HepG2 (cell line): Measurements from ENCODE around the gene IL1RAPL1. TPM values are rescaled to one million over a fixed set of nuclear protein-coding genes. Genes with fewer than 3 reads are reported as not detected.

ENCODE experiments used
- ATAC-seq: fragments of 200-7000 bp; cut with Tn5 transposase; 3 replicates; pipeline ENCODE4 v1.9.1; 2020; ENCODE audit warnings: mild to moderate bottlenecking, moderate library complexity
- BruUV-seq: library from RNA; stranded (reverse); fragments of 400-500 nt; replicated peaks from 2 replicates; lab custom pipeline; 2021; lab: Mats Ljungman, UMichigan
- CTCF ChIA-PET: fragments of 300-600 bp; formaldehyde crosslinking; extraction: SDS; loops from one replicate; lab custom pipeline; 2021; ENCODE audit warnings: low total read pairs, inconsistent platforms, low intra/inter-chr PET ratio; lab: Yijun Ruan, JAX
- POLR2A ChIA-PET: fragments of 350-600 bp; sonication (Branson Sonifier 250); formaldehyde crosslinking; loops from one replicate; lab custom pipeline; 2020; ENCODE audit warnings: antibody characterized with exemption, inconsistent platforms; lab: Yijun Ruan, JAX
- DNase-seq: peaks from one replicate; pipeline ENCODE4 v3.0.0-alpha.2; 2015; ENCODE audit warnings: low spot score
- FAIRE-seq: peaks from 3 replicates; lab custom pipeline; 2011; peaks lifted over from hg19 to GRCh38; lab: Jason Lieb, UNC
- H2AFZ ChIP-seq: one replicate; pipeline ENCODE4 v1.6.1; 2011; ENCODE audit warnings: low read length, inconsistent platforms
- H3K27ac ChIP-seq: fragments of 300-600 bp; 3 replicates; pipeline ENCODE4 v1.8.0; 2011; ENCODE audit warnings: mixed run types, mild to moderate bottlenecking, mixed read lengths, low read length, inconsistent platforms; ENCODE audit not compliant: insufficient read depth; ENCODE audit errors: extremely low read length
- H3K27me3 ChIP-seq, 2 experiments: fragments of 200-600 bp in 1 of 2; 2 replicates in 1 of 2; 3 replicates in 1 of 2; pipeline versions ENCODE4 v1.6.0 to v1.8.0; 2011; ENCODE audit warnings: low read length in 2 of 2, mild to moderate bottlenecking in 2 of 2, moderate library complexity in 2 of 2, inconsistent platforms in 1 of 2; ENCODE audit not compliant: insufficient read depth in 2 of 2, control insufficient read depth in 1 of 2
- H3K36me3 ChIP-seq, 2 experiments: fragments of 200-600 bp in 1 of 2; replicated peaks in 1 of 2; 2 replicates in 1 of 2; 3 replicates in 1 of 2; pipeline versions ENCODE4 v1.5.1 to v1.8.0; 2011; ENCODE audit warnings: low read length in 2 of 2, inconsistent platforms in 1 of 2; ENCODE audit not compliant: insufficient read depth in 2 of 2, control insufficient read depth in 1 of 2
- H3K4me1 ChIP-seq: 2 replicates; pipeline ENCODE4 v1.5.1; 2012; ENCODE audit warnings: low read length, inconsistent platforms; ENCODE audit not compliant: insufficient read depth
- H3K4me2 ChIP-seq: 2 replicates; pipeline ENCODE4 v1.6.0; 2011; ENCODE audit warnings: low read depth, low read length, inconsistent platforms
- H3K4me3 ChIP-seq, 3 experiments: fragments of 200-600 bp in 1 of 3; sonication (generic), shearing (Covaris generic) in 1 of 3; replicated peaks in 1 of 3; 2 replicates each; pipeline ENCODE4 v1.5.1; 2011 to 2016; ENCODE audit warnings: low read length in 3 of 3, inconsistent platforms in 2 of 3, low read depth in 2 of 3, mild to moderate bottlenecking in 2 of 3, control low read depth in 1 of 3, mixed read lengths in 1 of 3; ENCODE audit not compliant: insufficient read depth in 1 of 3
- H3K79me2 ChIP-seq: one replicate; pipeline ENCODE4 v1.6.1; 2011; ENCODE audit warnings: low read length, inconsistent platforms; ENCODE audit not compliant: insufficient read depth
- H3K9ac ChIP-seq: 2 replicates; pipeline ENCODE4 v1.6.0; 2011; ENCODE audit warnings: mild to moderate bottlenecking, low read depth, low read length, inconsistent platforms; ENCODE audit not compliant: insufficient read depth
- H3K9me3 ChIP-seq: 2 replicates; pipeline ENCODE4 v1.5.1; 2012; ENCODE audit warnings: mild to moderate bottlenecking, low read length
- H4K20me1 ChIP-seq: 2 replicates; pipeline ENCODE4 v1.6.0; 2011; ENCODE audit warnings: inconsistent platforms, mild to moderate bottlenecking, low read length, moderate library complexity; ENCODE audit not compliant: insufficient read depth
- CCDC6 ChIP-seq: sonication (generic); formaldehyde crosslinking; IDR thresholded peaks from 2 replicates; pipeline ENCODE4 v1.8.1; 2022; ENCODE audit warnings: mild to moderate bottlenecking, missing genetic modification reagents, moderate library complexity
- CREM ChIP-seq, 2 experiments: sonication (generic) in 1 of 2; formaldehyde crosslinking in 1 of 2; IDR thresholded peaks; 2 replicates each; pipeline versions ENCODE4 v1.4.0 to v1.6.1; 2016 to 2020; ENCODE audit warnings: antibody characterized with exemption in 1 of 2, mild to moderate bottlenecking in 1 of 2, missing genetic modification reagents in 1 of 2
- DMAP1 ChIP-seq: IDR thresholded peaks from 2 replicates; pipeline ENCODE4 v1.6.1; 2016
- HMGA1 ChIP-seq: sonication (generic); formaldehyde crosslinking; conservative IDR thresholded peaks from 2 replicates; pipeline ENCODE4 v1.4.0; 2020; ENCODE audit warnings: missing genetic modification reagents
- KLF11 ChIP-seq: IDR thresholded peaks from 2 replicates; pipeline ENCODE4 v1.6.1; 2016; ENCODE audit warnings: missing compliant biosample characterization
- RAD51 ChIP-seq: fragments of 450-650 bp; IDR thresholded peaks from 2 replicates; pipeline ENCODE4 v1.6.1; 2016; ENCODE audit warnings: borderline replicate concordance
- RCOR2 ChIP-seq: IDR thresholded peaks from 2 replicates; pipeline ENCODE4 v1.6.1; 2016; ENCODE audit warnings: missing biosample characterization, missing genetic modification reagents
- SAFB2 ChIP-seq: sonication (generic); formaldehyde crosslinking; IDR thresholded peaks from 2 replicates; pipeline ENCODE4 v1.5.1; 2020; ENCODE audit warnings: missing genetic modification reagents, low read depth, mild to moderate bottlenecking, borderline replicate concordance
- TEAD3 ChIP-seq: optimal IDR thresholded peaks from 2 replicates; pipeline ENCODE3; 2016; ENCODE audit warnings: borderline replicate concordance
- ZMAT3 ChIP-seq: sonication (generic); formaldehyde crosslinking; conservative IDR thresholded peaks from 2 replicates; pipeline ENCODE4 v1.7.0; 2021; ENCODE audit warnings: missing genetic modification reagents
- ZNF101 ChIP-seq: sonication (generic); formaldehyde crosslinking; IDR thresholded peaks from 2 replicates; pipeline ENCODE4 v1.4.0; 2020; ENCODE audit warnings: mild to moderate bottlenecking, low read depth, missing genetic modification reagents, borderline replicate concordance
- ZNF274 ChIP-seq: sonication (generic); formaldehyde crosslinking; IDR thresholded peaks from 2 replicates; pipeline ENCODE4 v1.5.1; 2020; ENCODE audit warnings: mild to moderate bottlenecking, missing genetic modification reagents
- ZNF350 ChIP-seq: sonication (generic); formaldehyde crosslinking; IDR thresholded peaks from 2 replicates; pipeline ENCODE4 v1.4.0; 2020; ENCODE audit warnings: mild to moderate bottlenecking, low read depth, missing genetic modification reagents, borderline replicate concordance
- ZNF430 ChIP-seq: sonication (generic); formaldehyde crosslinking; IDR thresholded peaks from 2 replicates; pipeline ENCODE4 v1.9.0; 2021; ENCODE audit warnings: mild to moderate bottlenecking, missing genetic modification reagents
- ZNF772 ChIP-seq: sonication (generic); formaldehyde crosslinking; IDR thresholded peaks from 2 replicates; pipeline ENCODE4 v1.5.0; 2020; ENCODE audit warnings: mild to moderate bottlenecking, missing genetic modification reagents
- WGBS: methylation state at CpG from one replicate; pipeline ENCODE4 v1.1.6; 2017; ENCODE audit warnings: low lambda C conversion rate; 5-methylcytosine and 5-hydroxymethylcytosine counted together
- in situ Hi-C: cut with HindIII; loops from 2 replicates; pipeline ENCODE4 v1.10.0; 2017; ENCODE audit warnings: low pct_unique_long_range_greater_than_20kb; ENCODE audit not compliant: extremely low pct_ligation_motif_present
- intact Hi-C: fragments of 100-400 bp; cut with micrococcal nuclease; formaldehyde crosslinking; loops from one replicate; pipeline ENCODE4 v1.10.0; 2022; ENCODE audit not compliant: unreplicated experiment
- polyA plus RNA-seq, 8 experiments: library from polyadenylated mRNA; depleted of rRNA in 3 of 8; stranded (reverse) in 7 of 8; unstranded in 1 of 8; fragments of >200 nt; fragmentation: Illumina TruSeq in 4 of 8; extraction: Trizol in 4 of 8; gene quantifications; 2 replicates each; pipeline versions ENCODE4 v1.2.1 to v1.2.3, GENCODE V29; 2011 to 2016; ENCODE audit warnings: low read depth in 4 of 8, missing spikeins in 1 of 8, mixed read lengths in 1 of 8; ENCODE audit not compliant: insufficient read depth in 1 of 8
- total RNA-seq, 5 experiments: library from RNA; depleted of rRNA; stranded (reverse); fragments of >200 nt; fragmentation: Illumina TruSeq; extraction: Trizol; gene quantifications; 2 replicates each; pipeline ENCODE4 v1.2.3, GENCODE V29; 2016; ENCODE audit warnings: low read depth in 1 of 5
- TF ChIP-seq, protein P1 (sequence below): sonication (generic); formaldehyde crosslinking; IDR thresholded peaks from 2 replicates; pipeline ENCODE4 v1.5.0; 2020; ENCODE audit warnings: mild to moderate bottlenecking, missing genetic modification reagents
- TF ChIP-seq, protein P2 (sequence below): sonication (generic); formaldehyde crosslinking; conservative IDR thresholded peaks from 2 replicates; pipeline ENCODE4 v1.4.0; 2020; ENCODE audit warnings: missing genetic modification reagents
- TF ChIP-seq, protein P3 (sequence below): sonication (generic); formaldehyde crosslinking; IDR thresholded peaks from 2 replicates; pipeline ENCODE4 v1.4.0; 2020; ENCODE audit warnings: missing genetic modification reagents
- TF ChIP-seq, protein P4 (sequence below): sonication (generic); formaldehyde crosslinking; IDR thresholded peaks from 2 replicates; pipeline ENCODE4 v1.5.0; 2020; ENCODE audit warnings: mild to moderate bottlenecking, missing genetic modification reagents

IL1RAPL1 gene
- total and polyA plus RNA-seq, 2 of the 13 experiments (the other 11 are each of a cell fraction or from before 2014, with no cell fraction given) = 0.04 TPM; not detected in 1

DNA sequence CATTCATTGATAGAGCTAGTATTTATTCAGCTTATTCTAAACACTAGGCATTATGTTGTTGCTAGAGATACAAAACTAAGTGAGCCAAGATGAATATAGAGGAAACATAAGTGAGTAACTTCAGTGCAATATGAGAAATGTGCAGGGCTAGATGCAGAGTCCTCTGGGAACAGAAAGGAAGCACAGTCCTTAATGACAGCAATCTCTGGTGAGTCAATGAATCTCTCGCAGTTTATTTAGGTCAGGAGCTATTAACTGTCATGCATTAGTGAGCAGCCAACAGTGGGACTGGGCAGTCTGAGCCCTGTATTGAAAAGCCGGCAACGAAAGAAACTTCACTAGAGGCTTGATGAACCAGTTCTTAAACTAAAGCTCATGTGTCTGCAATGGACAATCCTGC lies 1030.0 kb downstream of the IL1RAPL1 start (continued):
- TF ChIP-seq HMGA1 (CRISPR knock-in tag) = no peak
- TF ChIP-seq, protein P1, sequence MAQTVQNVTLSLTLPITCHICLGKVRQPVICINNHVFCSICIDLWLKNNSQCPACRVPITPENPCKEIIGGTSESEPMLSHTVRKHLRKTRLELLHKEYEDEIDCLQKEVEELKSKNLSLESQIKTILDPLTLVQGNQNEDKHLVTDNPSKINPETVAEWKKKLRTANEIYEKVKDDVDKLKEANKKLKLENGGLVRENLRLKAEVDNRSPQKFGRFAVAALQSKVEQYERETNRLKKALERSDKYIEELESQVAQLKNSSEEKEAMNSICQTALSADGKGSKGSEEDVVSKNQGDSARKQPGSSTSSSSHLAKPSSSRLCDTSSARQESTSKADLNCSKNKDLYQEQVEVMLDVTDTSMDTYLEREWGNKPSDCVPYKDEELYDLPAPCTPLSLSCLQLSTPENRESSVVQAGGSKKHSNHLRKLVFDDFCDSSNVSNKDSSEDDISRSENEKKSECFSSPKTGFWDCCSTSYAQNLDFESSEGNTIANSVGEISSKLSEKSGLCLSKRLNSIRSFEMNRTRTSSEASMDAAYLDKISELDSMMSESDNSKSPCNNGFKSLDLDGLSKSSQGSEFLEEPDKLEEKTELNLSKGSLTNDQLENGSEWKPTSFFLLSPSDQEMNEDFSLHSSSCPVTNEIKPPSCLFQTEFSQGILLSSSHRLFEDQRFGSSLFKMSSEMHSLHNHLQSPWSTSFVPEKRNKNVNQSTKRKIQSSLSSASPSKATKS (CRISPR knock-in tag) = no peak
- no peak for TF ChIP-seq DMAP1 (CRISPR knock-in tag)
- TF ChIP-seq CCDC6 (CRISPR knock-in tag) = no peak
- TF ChIP-seq, protein P2, sequence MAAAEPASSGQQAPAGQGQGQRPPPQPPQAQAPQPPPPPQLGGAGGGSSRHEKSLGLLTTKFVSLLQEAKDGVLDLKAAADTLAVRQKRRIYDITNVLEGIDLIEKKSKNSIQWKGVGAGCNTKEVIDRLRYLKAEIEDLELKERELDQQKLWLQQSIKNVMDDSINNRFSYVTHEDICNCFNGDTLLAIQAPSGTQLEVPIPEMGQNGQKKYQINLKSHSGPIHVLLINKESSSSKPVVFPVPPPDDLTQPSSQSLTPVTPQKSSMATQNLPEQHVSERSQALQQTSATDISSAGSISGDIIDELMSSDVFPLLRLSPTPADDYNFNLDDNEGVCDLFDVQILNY = no peak
- TF ChIP-seq, all 625 proteins: peak for 0

DNA sequence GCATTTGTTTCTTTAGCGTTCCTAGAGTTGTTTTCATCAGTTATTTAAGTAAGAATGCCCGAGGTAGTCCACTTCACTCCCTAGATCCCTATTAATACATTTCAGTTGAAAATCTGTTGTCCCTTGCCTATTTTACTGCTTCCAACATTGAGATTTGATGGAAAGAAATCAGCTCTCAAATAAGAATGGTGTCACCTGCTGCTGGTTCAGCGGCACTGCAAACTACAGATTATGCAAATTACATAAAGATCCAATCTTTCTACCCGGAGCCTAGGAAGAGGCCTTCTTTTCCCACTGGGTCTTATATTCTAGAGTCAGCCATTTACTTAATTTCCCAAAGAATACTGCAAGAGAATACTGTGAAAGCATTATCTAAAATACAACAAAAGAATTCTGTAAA lies 1030.5 kb downstream of the IL1RAPL1 start:
- H3K79me2 ChIP-seq = no peaks in the 10 kb centered on the region
- no peaks in the 10 kb centered on the region for H3K9me3 ChIP-seq
- H3K9ac ChIP-seq = no peak overlapping the region
- ChIA-PET CTCF (no interaction called here), POLR2A (no interaction called here)
- no peak overlapping the region for H3K27ac ChIP-seq
- no peak for FAIRE-seq
- no peaks in the 10 kb centered on the region for H3K4me1 ChIP-seq
- BruUV-seq = no TSS peak
- DNase-seq = no peak
- WGBS = 7% methylated on average over 3 of the region's 4 CpGs
- intact Hi-C loops = no loop called here
- in situ Hi-C loops = no loop called here
- H3K4me2 ChIP-seq = no peak overlapping the region
- no peak for ATAC-seq
- no peaks in the 10 kb centered on the region for H3K36me3 ChIP-seq
- no peak overlapping the region for H3K4me3 ChIP-seq
- H4K20me1 ChIP-seq = no peaks in the 10 kb centered on the region
- H2AFZ ChIP-seq = no peak overlapping the region
- H3K27me3 ChIP-seq = no peaks in the 10 kb centered on the region
- TF ChIP-seq, protein P3, sequence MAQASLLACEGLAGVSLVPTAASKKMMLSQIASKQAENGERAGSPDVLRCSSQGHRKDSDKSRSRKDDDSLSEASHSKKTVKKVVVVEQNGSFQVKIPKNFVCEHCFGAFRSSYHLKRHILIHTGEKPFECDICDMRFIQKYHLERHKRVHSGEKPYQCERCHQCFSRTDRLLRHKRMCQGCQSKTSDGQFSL (CRISPR knock-in tag) = no peak
- TF ChIP-seq RAD51 = no peak
- no peak for TF ChIP-seq KLF11 (CRISPR knock-in tag)
- no peak for TF ChIP-seq ZNF101 (CRISPR knock-in tag)
- TF ChIP-seq SAFB2 (CRISPR knock-in tag) = no peak
- TF ChIP-seq ZNF772 (CRISPR knock-in tag) = no peak
- no peak for TF ChIP-seq ZNF350 (CRISPR knock-in tag)
- TF ChIP-seq RCOR2 = no peak
- no peak for TF ChIP-seq TEAD3
- no peak for TF ChIP-seq ZNF430
- TF ChIP-seq CREM (IDR thresholded peaks at IDR 0.05) = no peak
- TF ChIP-seq CREM (CRISPR knock-in tag; IDR thresholded peaks at IDR 0.05) = no peak
- TF ChIP-seq, protein P4, sequence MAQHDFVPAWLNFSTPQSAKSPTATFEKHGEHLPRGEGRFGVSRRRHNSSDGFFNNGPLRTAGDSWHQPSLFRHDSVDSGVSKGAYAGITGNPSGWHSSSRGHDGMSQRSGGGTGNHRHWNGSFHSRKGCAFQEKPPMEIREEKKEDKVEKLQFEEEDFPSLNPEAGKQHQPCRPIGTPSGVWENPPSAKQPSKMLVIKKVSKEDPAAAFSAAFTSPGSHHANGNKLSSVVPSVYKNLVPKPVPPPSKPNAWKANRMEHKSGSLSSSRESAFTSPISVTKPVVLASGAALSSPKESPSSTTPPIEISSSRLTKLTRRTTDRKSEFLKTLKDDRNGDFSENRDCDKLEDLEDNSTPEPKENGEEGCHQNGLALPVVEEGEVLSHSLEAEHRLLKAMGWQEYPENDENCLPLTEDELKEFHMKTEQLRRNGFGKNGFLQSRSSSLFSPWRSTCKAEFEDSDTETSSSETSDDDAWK (CRISPR knock-in tag) = no peak
- TF ChIP-seq ZNF274 (CRISPR knock-in tag) = no peak
- TF ChIP-seq ZMAT3 (CRISPR knock-in tag) = no peak
